ENCODE results near the gene ERCC1. TPM values are rescaled to one million over a fixed set of nuclear protein-coding genes. Genes with fewer than 3 reads are reported as not detected.
A peak's percentile ranks its signal among the peaks of the same experiment; 100 is the strongest.

The ERCC1 gene
- total RNA-seq, 1 experiment from 2014 or later, result 57.3 TPM

- peaks cover 29% of the 10 kb centered on the region for H3K79me2 ChIP-seq (ENCODE audit: low read length)
- peaks cover 7% of the 10 kb centered on the region for H3K4me1 ChIP-seq (ENCODE audit: insufficient read depth, low read length)
- no peaks in the 10 kb centered on the region for H3K36me3 ChIP-seq (ENCODE audit: low read depth, low read length)
- BruUV-seq (replicated peaks), result no TSS peak
- ATAC-seq (no peak), DNase-seq (no peak)
- POLR2A ChIA-PET (ENCODE audit: unreplicated experiment), result no interaction called here
- H3F3A ChIP-seq (ENCODE audit: low read length, unreplicated experiment), result no peaks in the 10 kb centered on the region
- H3K27me3 ChIP-seq (ENCODE audit: low read length), result no peaks in the 10 kb centered on the region
- TF ChIP-seq EZH2 (IDR thresholded peaks at IDR 0.05; ENCODE audit: low read length, unreplicated experiment), result no peak
- H3K4me2 ChIP-seq (ENCODE audit: low read length), result peak overlapping the region; percentile 93; the same call in 1 of the 2 replicates
- no peak overlapping the region for H3K9ac ChIP-seq (ENCODE audit: low read length)
- intact Hi-C loops (cut with micrococcal nuclease), result no loop called here
- CTCF ChIA-PET, result no interaction called here
- H3K9me3 ChIP-seq (ENCODE audit: low read length), result no peaks in the 10 kb centered on the region
- H2AFZ ChIP-seq (ENCODE audit: low read length), result no peak overlapping the region
- no peak overlapping the region for H3K27ac ChIP-seq (ENCODE audit: low read length)
- H3K4me3 ChIP-seq (ENCODE audit: low read length), result no peak overlapping the region
- H3K9me2 ChIP-seq (replicated peaks; ENCODE audit: low read length), result no peaks in the 10 kb centered on the region
- no peaks in the 10 kb centered on the region for H4K20me1 ChIP-seq (ENCODE audit: low read length)
These were observed 55.6 kb downstream of the ERCC1 start for GRCh38 chr19:45368127-45368526.

DNA sequence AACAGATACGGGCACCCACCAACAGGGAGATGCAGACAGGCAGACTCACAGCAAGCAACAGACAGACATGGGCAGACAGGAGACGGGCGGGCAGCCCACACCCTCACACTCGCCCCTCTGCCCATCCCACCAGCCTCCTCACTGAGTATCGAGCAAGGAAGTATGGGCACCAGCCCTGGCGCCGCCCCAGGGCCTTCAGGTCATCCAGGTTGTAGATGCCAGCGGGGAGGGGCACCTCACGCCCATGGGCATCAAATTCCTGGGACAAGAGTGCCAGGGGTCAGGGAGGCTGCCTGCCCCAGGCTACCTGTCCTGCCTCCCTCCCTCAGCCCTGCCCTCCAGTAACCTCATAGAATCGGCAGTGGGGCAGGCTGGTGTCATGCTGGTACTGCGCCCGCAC is 59.0 kb downstream of the ERCC1 start:
- no TSS peak for BruUV-seq (replicated peaks)
- TF ChIP-seq EZH2 (IDR thresholded peaks at IDR 0.05; ENCODE audit: low read length, unreplicated experiment) (no peak), EZH2phosphoT487 (IDR thresholded peaks at IDR 0.05; ENCODE audit: borderline replicate concordance, low read length) (no peak), CTCF (conservative IDR thresholded peaks at IDR 0.05; ENCODE audit: low read depth, low read length) (no peak)
- ChIA-PET CTCF (no interaction called here), POLR2A (ENCODE audit: unreplicated experiment) (no interaction called here)
- no peaks in the 10 kb centered on the region for H3F3A ChIP-seq (ENCODE audit: low read length, unreplicated experiment)
- no peaks in the 10 kb centered on the region for H3K9me3 ChIP-seq (ENCODE audit: low read length)
- no peak overlapping the region for H2AFZ ChIP-seq (ENCODE audit: low read length)
- intact Hi-C loops (cut with micrococcal nuclease), result no loop called here
- H3K4me2 ChIP-seq (ENCODE audit: low read length), result no peak overlapping the region
- peaks cover 7% of the 10 kb centered on the region; the same call in 1 of the 2 replicates for H3K4me1 ChIP-seq (ENCODE audit: insufficient read depth, low read length)
- no peak overlapping the region for H3K27ac ChIP-seq (ENCODE audit: low read length)
- no peaks in the 10 kb centered on the region for H3K9me2 ChIP-seq (replicated peaks; ENCODE audit: low read length)
- no peak for ATAC-seq
- no peak for DNase-seq
- peaks cover 23% of the 10 kb centered on the region for H3K79me2 ChIP-seq (ENCODE audit: low read length)
- no peaks in the 10 kb centered on the region for H4K20me1 ChIP-seq (ENCODE audit: low read length)
- H3K36me3 ChIP-seq (ENCODE audit: low read depth, low read length), result peaks cover 9% of the 10 kb centered on the region; the same call in 1 of the 2 replicates
- H3K9ac ChIP-seq (ENCODE audit: low read length), result no peak overlapping the region
- H3K27me3 ChIP-seq (ENCODE audit: low read length), result no peaks in the 10 kb centered on the region
- no peak overlapping the region for H3K4me3 ChIP-seq (ENCODE audit: low read length)

- no peak for TF ChIP-seq CTCF (conservative IDR thresholded peaks at IDR 0.05; ENCODE audit: low read depth, low read length)
- TF ChIP-seq EZH2phosphoT487 (IDR thresholded peaks at IDR 0.05; ENCODE audit: borderline replicate concordance, low read length), result no peak
- TF ChIP-seq EZH2 (IDR thresholded peaks at IDR 0.05; ENCODE audit: low read length, unreplicated experiment), result no peak
- no peaks in the 10 kb centered on the region for H3K27me3 ChIP-seq (ENCODE audit: low read length)
- H3K4me1 ChIP-seq (ENCODE audit: insufficient read depth, low read length), result peaks cover 4% of the 10 kb centered on the region; the same call in 1 of the 2 replicates
- H3K4me3 ChIP-seq (ENCODE audit: low read length), result no peak overlapping the region
- no peak overlapping the region for H2AFZ ChIP-seq (ENCODE audit: low read length)
- H3K79me2 ChIP-seq (ENCODE audit: low read length), result peaks cover 16% of the 10 kb centered on the region
- ChIA-PET POLR2A (ENCODE audit: unreplicated experiment) (no interaction called here), CTCF (interaction anchor here (0.5 kb wide), 1 partner anchor 23 kb away, joined by 3 read pairs; the partner anchor contains the start of gene KLC3)
- H3F3A ChIP-seq (ENCODE audit: low read length, unreplicated experiment), result no peaks in the 10 kb centered on the region
- H4K20me1 ChIP-seq (ENCODE audit: low read length), result no peaks in the 10 kb centered on the region
- H3K27ac ChIP-seq (ENCODE audit: low read length), result no peak overlapping the region
- BruUV-seq (replicated peaks), result no TSS peak
- H3K4me2 ChIP-seq (ENCODE audit: low read length), result no peak overlapping the region
- peaks cover 9% of the 10 kb centered on the region; the same call in 1 of the 2 replicates for H3K36me3 ChIP-seq (ENCODE audit: low read depth, low read length)
- no peaks in the 10 kb centered on the region for H3K9me3 ChIP-seq (ENCODE audit: low read length)
- H3K9me2 ChIP-seq (replicated peaks; ENCODE audit: low read length), result no peaks in the 10 kb centered on the region
- no peak overlapping the region for H3K9ac ChIP-seq (ENCODE audit: low read length)
- no peak for ATAC-seq
- intact Hi-C loops (cut with micrococcal nuclease), result no loop called here
- no peak for DNase-seq
These were observed 59.8 kb downstream of the ERCC1 start for GRCh38 chr19:45363861-45364459.

Data from PC-3 (cell line).